ENCODE data around the gene EDARADD.

- TF ChIP-seq ZNF274 (IDR thresholded peaks at IDR 0.05; ENCODE audit: low read depth, low read length) = no peak
- TF ChIP-seq SUZ12 (IDR thresholded peaks at IDR 0.05; ENCODE audit: extremely low read depth, insufficient read depth, insufficient read length) = no peak
These were observed 27.9 kb downstream of the EDARADD start for GRCh38 chr1:236421850-236422516.

Data from NT2/D1 (cell line).